NOMO-1 treated with dmso at 0.1 percent for 144 hours (cell line): ENCODE results near the gene CYP27B1.

Experiments
- DNase-seq: peaks from one replicate; lab custom pipeline; 2025; ENCODE audit not compliant: unreplicated experiment; lab: John Stamatoyannopoulos, UW

CYP27B1 gene, protein sequence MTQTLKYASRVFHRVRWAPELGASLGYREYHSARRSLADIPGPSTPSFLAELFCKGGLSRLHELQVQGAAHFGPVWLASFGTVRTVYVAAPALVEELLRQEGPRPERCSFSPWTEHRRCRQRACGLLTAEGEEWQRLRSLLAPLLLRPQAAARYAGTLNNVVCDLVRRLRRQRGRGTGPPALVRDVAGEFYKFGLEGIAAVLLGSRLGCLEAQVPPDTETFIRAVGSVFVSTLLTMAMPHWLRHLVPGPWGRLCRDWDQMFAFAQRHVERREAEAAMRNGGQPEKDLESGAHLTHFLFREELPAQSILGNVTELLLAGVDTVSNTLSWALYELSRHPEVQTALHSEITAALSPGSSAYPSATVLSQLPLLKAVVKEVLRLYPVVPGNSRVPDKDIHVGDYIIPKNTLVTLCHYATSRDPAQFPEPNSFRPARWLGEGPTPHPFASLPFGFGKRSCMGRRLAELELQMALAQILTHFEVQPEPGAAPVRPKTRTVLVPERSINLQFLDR

DNA sequence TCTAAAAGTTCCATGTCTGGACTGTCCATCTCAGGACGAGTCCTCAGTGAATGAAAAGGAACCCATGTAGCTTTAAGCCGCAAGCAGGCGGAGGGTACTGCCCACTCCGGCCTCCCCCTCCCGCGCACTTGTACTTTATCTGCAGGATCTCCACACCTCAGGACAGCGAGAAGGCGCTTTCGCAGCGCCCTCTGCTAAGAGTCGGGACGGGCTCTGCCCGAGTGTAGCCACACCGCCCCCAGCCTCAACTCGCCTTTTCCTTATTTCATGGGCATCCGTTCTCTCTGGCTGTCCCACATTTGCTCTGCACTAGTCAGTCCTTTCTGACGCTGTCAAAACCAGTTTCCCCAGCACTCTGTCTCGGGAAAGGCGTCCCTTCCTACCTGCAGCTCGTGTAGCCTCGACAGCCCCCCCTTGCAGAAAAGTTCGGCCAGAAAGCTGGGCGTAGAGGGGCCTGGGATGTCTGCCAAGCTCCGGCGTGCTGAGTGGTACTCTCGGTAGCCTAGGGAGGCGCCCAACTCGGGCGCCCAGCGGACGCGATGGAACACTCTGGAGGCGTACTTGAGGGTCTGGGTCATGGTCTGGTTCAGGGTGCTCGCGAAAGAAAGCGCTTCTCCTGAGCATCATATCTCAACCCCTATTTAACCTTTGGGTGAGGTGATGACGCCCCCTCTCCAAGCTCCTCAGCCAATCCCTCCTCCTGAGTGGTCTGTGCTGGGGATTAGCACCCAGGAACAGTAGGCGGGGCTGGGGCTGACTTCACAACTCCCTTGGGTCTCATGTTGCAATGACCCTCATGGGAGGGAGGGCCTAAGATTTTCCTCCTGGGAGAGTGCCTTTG is at the start of gene CYP27B1:
CYP27B1 (minus strand) TSS at position 615 of the 841 bp plus-strand sequence; CDS start at position 578, 37 bp downstream.
- DNase-seq = no peak

DNA sequence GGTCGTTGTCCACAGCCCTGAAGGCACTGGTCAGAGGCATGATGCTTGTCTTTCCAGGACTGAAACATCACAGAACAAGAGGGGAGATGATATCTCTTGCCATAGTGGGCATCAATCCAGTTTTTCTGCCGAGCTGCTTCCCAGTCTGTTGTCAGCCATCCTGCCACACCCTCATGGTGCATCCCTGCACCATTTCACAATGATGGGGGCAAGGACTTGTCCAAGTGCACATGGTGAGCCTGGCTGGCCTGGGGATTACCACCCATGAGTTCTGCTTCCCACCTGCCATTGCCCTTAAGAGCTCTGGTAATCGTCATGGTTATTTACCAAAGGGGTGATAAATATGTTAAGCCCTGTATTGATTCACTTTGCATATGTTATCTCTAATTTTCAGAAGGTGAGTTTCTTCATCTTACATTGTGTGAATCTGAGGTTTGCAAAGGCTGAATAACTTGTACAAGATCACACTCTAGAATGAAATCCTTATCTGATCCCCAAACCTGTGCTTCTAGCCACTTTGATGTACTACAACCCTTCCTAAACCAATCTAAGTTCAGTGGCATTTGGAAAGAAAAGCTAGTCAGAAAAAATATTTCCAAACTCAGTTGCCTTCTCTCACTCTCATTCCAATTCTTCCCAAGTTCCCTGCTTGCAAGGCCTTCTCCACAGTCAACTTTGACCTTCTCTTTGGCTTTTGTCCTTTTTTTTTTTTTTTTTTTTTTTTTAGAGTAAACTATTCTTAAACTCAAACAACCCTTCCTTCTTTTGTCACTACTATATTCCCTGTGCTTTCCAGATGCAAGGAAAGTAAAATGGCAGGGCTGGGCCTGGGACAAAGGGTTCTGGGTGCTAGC is 49.4 kb upstream of the CYP27B1 start:
- DNase-seq = no peak

DNA sequence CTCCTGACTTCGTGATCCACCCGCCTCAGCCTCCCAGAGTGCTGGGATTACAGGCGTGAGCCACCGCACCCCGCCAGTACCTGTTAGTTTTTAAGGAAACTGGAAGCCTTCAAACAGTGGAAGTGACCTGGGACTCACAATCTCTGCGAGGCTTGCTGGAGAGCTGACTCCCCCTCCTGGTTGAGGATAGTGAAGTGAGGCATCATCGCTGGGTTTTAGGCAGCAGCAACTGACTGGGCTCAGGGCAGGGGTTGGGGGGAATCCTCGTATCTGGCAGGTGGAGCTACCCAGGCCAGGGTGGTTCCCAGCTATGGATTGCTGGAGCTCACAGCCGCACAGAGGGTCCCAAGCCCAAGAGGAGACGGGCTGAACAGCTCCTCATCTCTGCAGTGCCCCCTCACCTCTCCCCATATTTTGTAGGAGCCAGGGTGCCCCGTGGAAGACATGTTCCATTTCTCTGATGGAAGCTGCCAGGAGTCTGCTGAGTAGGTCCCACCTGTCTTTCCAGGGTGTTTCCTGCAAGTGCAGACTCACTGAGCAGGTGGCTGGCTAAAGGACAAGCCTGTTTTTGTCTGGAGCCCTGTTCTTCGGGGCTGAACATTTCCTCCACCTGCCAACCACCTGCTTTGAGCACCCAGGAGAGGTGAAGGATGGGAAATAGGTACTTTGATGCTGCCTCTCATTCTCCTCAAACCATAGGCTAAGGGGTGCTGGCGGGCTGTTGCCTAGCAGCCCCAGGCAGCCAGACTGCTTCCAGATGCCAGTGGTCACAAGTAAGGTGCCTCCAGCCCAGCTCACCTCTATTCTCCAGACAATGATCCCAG is 48.5 kb upstream of the CYP27B1 start:
- DNase-seq = no peak

DNA sequence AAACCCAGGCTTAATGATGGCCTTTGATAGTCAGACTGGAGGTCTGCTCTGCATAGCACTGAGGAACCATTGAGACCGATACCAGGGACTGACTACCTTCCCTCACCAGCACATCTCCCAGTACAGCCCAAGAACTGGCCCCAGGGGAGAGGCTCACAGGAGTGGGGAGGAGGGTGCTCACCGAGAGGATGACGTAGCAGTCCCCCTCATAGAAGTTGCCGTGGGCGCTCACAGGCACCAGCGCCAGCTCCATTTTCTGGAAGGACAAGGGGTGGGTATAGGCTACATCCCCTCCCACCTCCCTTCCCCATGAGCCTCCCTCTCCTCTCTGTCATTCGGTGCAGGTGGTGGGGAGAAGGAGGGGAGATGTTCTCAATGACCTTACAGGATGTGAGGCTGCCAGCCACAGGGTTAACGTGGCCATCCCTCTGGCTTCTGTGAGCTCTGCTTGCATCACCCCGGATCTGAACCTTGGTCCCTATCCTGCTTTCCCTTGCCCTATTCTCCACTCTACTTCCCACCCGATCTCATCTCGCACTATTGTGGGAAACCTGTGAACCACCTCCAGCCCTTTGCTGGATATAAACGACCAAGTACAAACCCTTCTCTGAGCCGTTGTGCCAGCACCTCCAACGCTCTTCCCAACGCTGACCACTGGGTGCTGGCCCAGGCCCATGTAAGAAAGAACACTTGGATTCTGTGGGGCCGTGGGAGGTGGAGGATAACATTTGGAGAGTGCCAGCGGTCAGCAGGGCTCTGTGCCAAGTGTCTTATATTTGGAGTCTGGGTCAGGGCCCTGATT is 47.3 kb upstream of the CYP27B1 start:
- DNase-seq = no peak

DNA sequence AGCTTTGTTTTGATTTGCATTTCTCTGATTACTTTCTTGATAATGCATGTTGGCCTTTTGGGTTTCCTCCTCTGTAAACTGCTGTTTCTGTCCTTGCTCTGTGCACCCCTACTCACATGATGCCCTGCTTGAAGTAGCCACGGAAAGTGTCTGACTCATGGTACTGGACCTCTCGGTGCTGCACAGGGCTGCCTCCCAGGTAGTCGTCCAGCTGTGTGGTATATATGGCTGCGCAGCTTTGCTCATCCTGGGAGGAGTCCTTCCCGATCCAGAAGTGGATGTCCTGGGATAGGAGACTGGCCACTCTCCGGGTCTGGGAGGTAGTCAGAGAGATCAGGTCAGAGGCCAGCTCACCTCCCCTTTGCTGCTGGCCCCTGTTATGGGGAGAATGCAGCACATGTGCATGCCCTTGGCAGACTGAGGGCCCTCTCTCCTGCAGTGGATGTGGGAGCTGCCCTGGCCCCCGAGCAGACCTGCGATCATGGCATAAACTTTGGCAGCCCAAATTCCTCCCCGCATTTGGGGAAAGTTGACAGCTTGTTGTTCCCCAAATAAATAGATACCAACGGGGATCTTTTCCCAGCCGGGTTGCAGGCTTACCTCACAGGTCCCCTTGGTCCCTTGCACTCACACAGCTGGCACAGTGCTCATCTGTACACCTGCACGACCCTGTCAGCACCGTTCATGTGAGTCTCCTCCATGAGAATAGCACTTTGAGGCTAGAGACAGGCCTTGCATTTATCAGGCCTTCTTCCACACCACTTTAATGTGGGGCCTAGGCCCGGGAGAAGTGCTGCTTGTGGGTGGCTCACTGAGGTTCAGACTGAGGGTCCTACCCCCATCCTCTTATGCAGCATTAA is 46.5 kb upstream of the CYP27B1 start:
- no peak for DNase-seq

DNA sequence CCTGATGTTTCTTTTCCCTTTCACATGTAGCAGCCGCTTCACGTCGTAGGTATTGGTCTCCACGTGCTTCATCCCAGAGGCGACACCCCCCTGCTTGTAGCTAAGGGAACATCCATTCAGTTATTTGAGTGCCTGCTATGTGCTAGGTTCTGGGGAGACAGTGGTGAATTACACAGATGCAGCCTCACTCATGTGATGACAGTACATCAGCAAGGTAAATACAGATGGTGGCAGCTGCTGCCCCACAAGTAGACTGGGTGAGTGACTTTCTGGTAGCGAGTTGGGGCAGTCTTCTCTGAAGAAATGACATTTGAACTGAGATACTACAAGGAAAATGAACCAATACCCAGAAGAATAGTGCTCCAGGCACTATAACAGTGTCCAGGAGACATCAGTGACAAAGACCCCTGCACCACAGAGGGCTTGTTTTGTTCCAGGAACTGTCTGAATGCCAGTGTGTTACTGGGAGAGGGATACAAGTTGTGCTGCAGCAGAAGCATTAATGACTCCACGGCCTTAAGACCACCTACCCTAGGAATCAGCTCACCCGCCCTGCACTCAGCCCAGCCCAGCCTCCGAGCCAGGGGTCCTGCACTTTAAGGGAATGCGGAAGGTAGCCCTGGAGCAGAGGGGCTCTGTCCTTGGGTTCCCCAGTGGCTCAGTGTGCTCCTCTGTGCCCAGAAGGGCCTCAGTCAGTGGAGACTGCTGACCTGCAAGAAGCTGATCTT is 44.3 kb upstream of the CYP27B1 start:
- DNase-seq = no peak

DNA sequence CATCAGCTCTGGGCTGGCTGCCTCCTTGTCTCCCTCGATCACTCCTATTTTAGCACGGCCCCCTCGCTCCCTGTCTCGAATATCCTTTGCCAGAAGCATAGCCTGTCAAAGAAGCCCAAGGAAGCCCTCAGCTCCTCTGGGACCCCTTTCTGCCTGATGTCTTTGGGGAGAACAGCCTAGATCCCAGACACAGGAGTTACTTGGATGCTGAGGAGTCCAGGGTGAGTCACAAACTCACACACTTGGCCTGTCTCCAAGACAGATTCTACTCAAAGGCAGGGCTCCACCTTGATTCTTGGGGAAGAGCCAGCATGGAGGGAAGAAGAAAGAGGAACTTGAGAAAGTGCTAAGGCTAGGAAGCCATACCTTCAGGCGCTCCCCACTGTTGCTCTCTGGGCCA is 43.6 kb upstream of the CYP27B1 start:
- no peak for DNase-seq

DNA sequence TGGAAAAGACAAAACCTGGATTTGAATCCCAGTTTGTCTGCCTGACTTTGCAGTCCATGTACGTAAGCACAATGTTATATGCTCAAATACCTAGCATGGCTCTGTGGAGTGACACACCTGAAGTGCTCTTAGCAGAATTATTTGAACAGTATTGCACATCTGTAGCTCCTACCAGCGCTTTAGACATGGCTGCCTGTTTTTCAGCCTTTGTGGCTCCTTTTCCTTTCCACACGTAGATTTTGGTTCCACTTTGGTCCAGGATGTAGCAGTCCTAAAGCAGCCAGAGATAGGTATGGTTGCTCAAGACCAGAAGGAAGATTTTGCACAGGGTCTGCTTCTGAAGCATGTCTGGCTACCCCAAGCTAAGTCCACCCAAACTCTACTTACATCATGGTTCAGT is 42.5 kb upstream of the CYP27B1 start:
- no peak for DNase-seq

DNA sequence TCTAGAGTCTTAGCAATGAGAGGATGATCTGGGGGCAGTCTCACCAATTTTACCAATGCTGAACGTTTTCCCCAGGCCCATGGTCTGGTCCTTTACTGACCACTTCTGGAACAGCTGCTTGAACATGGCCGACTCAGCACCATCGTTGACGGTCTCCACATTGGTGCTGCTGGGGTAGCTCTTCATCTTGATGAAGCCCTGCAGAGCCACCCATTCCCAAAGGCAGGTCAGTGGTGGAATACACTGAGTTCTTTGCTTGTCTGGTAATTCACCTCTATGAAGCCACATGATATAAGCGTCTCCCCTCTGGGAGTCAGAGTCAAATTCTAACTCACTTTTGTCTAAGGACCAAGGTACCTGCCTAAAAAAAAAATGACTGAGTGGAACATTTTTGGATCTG is 41.5 kb upstream of the CYP27B1 start:
- DNase-seq = no peak

DNA sequence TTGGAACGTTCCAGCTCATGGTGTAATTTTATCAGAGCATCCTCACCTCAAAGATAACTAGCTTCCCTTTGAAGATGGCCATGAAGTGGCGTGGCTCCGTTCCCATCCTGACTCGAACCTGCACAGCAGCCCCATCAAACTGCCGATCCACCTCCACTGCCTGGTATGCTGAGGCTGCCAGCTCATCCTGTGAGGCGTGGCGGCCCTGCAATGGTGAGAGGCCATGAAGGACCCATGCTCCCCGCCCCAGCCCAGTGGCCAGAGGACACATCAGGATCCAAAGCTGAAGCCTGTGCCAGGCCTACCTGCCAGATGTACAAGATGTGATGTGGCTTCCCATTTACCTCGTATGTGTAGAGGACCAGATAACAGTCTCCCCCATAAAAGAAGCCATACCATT is 40.4 kb upstream of the CYP27B1 start:
- no peak for DNase-seq

DNA sequence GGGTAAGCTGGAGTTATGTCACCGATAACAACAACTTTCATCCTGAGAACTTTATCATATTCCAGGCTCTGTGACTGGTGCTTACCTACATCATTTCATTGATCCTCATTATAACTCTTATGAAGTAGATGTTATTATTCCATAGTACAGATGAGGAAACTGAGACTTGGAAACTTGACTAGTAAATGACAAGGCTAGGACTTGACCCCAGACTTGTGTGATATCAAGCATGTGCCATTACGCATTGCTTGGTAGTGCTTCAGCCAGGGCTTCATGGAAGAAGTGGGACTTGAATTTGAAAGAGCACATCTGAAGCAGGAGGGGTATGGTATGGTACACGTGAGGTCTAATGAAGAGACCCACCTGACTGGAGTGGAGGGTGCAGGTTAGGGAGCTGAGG is 39.8 kb upstream of the CYP27B1 start:
- no peak for DNase-seq

DNA sequence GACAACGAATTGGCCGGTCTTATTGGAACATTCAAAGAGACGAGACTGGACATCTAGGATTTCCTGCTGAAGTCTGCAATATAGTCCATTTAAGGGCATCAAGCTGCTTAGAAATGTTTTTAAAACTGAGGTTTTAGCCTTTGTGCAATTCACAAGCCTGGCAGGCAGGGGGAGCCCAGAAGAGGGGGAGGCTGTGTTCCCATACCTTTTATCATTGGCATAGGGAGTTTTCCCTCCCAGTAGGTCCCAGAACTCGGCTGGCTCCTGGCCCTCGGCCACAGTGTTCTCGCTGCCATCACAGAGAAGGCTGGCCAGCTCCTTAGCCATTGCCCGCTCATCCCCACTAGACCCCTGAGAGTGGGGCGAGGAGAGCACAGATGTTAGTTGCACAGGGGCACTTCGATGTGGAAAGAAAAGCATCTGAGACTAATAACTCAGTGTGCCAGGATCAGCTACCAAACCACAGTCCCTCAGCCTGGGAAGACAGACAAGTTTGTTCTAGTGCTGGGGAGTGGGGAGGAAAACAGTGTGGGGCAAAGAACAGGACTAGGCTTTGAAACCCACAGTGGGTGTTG is 36.5 kb upstream of the CYP27B1 start:
- DNase-seq = no peak

DNA sequence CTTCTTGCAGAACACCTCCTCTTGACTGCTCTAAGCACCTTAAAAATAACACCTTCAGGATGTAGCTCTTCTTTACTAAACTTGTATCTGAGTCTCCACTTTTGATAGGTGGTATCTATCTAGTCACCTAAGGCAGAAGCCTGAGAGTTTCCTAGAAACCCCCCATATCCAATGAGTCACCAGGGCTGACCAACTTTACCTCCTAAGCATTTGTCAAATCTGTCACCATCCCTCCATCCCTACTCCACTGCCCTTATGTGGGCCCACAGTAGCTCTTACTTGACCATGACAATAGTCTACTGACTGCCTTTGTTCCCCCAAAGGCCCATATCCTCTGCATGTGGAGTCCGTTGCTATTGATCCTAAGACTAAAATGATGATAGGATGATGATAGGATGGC is 35.7 kb upstream of the CYP27B1 start:
- no peak for DNase-seq

DNA sequence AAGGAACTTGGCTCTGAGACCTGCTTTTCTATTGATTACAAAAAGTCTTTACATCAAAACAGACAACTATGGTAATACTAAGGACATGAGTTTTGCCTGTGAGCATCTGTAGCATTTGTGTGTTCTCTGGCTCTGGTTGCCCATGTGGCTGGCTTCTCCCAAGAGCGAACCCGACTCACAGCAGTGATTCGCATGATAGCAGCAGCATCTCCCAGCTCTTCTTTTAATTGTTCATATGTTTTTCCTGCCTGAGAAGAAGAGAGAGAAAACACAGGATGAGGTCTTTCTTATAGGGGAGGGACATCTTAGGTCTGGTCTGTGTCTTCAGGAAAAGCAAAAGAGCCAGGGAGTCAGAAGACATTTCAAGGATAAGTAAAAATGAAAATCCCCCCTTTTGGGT is 34.1 kb upstream of the CYP27B1 start:
- no peak for DNase-seq

DNA sequence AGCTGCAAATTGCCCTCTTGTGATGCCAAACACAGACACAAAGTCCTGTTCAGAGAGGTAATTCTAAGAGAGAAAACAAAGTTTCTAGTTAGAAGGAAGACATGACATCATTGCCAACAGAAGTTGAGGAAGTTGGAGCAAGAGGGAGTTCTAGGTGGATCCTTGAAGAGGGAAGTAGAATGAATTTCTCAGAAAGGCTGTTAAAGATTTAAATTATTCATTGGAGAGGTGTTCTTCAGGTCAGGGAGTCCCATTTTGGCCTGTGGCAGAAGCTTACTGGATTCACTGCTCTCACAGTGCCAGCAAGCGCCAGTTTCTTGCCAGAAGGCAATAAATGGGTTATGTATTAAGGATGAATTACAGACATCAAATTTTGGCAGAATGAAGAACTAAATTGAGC is 31.1 kb upstream of the CYP27B1 start:
- DNase-seq = no peak

DNA sequence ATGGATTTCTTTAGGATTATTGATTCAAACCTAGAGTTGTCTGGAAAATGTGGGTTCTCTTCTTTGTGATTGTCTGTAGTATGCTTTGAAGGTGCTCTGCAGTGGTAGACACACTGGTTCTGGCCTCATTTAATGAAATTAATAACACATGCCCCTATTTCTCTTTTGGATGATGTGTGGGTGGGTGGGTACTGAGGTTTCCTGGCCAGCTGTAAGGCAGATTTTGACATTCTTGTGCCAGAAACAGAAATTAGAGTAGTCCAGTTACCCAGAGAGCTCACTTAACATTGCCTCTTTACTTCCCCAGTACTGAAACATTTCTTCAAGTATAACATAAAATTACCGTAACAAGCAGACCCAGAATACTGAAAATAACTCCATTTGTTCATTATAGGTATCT is 30.1 kb upstream of the CYP27B1 start:
- no peak for DNase-seq

DNA sequence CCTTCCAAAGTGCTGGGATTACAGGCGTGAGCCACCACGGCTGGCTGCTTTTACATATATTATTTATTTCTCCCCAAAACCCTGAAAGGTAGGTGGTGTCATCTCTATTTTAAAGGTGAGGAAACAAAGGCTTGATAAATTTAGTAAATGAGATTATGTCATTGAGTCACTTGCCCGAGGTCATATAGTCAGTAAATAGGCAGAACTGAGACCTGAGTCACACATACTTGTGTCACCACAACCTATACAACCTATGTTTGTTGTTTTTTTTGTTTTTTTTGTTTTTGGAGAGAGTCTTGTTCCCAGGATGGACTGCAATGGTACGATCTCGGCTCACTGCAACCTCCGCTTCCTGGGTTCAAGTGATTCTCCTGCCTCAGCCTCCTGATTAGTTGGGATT is 28.5 kb upstream of the CYP27B1 start:
- DNase-seq = no peak

DNA sequence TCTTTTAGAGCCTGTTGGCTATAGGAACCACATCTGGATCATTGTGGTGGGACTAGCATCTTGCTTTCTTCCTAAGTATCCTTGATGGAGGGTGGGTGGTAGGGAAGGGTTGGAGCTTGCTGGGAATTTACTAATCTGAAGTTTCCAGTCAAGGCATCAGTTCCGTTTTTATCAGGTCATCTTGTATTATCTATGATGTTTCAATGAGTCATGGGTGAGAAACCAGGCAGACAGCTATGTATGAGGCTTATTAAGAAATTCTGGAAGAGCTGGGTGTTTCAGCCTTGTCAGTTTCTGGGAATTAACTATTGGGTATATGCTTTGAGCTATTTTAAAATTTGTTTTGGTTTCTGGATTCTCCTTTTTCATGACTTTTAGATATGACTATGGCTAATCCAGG is 27.0 kb upstream of the CYP27B1 start:
- DNase-seq = no peak
